ENCODE data around the gene SCAP.
"Not testable (repeated sequence)": the region's sequence is repeated elsewhere in the genome, so short reads cannot be mapped to it uniquely, and the experiment has no call there.

The SCAP gene

GRCh38 chr3:47475570-47476329 lies at the start of gene SCAP:
Gene SCAP (minus strand): TSS chr3:47475941. CDS start chr3:47442993, 32,948 bp downstream.
- DNase-seq = peak; percentile 91 to 92

DNA sequence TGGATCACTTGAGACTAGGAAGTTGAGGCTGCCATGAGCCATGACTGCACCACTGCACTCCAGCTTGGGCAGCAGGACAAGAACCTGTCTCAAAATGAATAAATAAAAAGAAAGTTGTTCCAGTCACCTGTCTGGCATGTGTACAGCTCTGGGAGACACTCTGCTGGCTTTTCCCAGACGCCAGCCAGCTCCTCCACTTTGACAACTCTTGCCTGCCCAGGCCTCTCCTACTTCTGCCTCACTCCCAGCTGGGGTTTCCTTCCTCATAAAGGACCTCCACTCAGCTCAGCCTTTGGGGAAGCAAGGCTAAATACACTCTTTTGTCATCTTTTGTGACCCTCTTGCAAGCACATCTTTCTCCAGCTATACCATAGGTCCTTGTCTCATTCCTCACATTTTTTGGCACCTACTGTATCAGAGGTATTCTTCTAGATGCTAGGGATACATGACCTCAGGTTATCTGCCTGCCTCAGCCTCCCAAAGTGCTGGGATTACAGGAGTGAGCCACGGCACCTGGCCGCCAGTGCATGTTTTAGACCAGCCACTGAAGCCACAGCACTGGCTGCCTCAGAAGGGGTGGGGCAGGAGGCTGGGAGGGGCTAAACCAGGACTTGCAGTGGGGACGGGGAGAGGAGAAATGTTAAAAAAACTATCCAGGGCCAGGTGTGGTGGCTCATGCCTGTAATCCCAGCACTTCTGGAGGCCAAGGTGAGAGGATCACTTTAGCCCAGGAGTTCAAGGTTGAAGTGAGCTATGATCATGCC lies 47.8 kb upstream of the SCAP start:
- no peak for DNase-seq

- peak; percentile 96 to 98 for DNase-seq
Measured at GRCh38 chr3:47522082-47522987, 46.6 kb upstream of the SCAP start.

DNA sequence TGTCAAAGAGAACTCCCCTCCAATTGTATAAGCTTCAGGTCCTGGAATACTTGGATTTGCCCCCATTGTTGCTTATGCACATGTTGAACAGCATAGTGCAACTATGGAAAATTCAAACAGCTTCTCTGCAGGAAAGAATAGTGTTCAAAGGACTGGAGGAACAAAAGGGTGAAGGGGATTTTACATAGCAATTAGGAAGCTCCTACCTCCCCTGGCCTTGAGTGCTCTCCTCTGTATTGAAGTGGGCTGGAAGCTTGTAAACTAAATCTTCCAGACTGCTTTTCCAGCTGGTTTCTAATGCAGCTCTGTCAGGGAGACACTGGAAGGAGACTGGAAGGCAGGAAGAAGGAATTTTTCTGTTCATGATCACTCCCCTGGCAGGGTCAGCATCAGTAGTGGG lies 45.0 kb upstream of the SCAP start:
- DNase-seq = no peak

DNA sequence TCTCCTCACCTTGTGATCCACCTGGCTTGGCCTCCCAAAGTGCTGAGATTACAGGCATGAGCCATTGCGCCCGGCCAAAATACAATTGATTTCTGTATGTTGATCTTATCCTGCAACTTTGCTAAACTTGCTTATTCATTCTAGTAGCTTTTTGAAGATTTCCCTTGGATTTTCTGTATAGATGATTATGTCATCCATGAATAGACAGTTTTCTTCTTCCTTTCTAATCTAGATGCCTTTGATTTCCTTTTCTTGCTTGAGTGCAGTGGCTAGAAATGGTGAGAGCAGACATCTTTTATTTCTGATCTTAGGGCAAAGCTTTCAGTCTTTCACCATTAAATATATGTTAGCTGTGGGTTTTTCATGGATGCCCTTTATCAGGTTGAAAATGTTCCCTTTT lies 42.2 kb upstream of the SCAP start:
- DNase-seq = no peak

DNA sequence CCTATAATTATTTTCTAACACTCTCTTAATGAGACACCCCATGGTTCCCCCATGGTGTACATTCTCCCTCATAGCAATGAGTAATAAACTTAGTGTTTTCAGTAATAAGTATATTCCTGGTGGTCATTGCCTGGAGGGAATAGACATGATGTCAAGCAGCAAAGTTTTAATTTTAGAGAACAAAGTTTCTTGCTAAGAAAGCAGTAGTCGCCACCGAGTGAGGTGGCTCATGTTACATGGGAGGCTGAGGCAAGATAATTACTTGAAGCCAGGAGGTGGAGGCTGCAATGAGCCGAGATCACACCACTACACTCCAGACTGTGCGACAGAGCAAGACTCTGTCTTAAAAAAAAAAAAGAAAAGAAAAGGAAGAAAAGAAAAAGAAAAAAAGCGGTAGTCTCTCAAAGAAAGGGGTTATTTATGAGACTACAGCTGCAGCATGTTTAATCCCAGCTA lies 40.2 kb upstream of the SCAP start:
- no peak for DNase-seq

GRCh38 chr3:47515100-47515499 lies 39.4 kb upstream of the SCAP start:
- DNase-seq = no peak

DNA sequence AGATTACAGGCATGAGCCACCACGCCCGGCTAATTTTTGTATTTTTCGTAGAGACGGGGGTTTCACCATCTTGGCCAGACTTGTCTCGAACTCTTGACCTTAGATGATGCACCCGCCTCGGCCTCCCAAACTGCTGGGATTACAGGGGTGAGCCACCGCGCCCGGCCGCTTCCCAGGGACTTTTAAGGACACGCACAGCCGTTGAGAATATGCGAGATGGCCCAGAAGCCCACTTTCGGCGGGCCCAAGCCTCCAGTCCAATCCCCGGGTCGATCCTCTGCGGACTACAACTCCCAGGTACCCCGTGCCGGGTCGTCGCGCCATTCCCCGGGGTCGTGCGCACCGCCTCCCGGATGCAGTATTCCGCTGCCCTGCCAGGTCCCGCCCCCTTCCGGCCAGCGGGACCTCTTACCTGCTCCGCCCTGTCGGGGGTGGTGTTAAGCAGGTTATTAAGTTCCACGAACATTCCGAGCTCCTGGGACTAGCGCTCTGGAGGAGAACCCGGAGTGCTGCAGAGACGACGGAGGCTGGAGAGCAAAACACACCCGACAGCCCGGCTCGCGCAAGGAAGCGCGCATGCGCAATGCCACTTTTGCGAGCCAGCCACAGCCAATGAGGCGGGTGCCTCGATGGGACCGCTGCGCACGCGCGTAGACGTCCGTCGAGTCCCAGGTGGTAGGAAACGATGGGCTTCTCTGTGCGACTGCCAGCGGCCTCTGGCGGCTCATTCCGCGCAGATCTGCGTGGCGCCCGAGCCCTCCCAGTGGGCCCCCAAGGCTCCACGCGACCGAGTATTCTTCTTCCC lies 37.6 kb upstream of the SCAP start, which contains the start of gene ELP6:
Gene ELP6 (minus strand): TSS at position 588 of the 805 bp plus-strand sequence. CDS start 122 bp downstream, at position 466.
- DNase-seq = peak; percentile 97 to 98

DNA sequence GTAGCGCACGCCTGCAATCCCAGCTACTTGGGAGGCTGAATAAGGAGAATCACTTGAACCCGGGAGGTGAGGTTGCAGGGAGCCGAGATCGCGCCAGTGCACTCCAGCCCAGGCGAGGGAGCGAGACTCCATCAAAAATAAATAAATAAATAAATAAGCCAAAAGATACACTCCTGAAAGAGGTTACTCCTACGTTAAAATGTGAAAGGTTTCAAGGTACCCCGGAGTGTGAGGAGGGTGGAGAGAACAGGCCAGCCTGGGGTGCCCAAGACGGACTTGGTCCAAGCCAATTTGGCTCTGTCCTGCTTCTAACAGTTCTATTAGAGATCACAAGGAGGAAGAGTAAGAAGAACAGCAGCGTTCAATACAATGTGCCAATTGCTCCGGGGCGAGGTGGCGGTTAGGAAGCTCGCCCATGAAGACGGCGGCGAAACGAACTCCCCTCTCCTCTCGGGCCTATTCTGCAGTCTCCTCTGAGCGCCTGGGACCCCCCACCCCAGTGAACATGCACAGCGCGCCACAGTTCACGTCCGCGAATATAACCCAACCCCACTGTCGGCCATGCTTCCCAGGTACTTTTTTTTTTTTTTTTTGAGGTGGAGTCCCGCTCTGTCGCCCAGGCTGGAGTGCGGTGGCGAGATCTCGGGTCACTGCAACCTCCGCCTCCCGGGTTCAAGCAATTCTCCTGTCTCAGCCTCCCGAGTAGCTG lies 36.8 kb upstream of the SCAP start:
- peak; percentile 15 to 38 for DNase-seq

DNA sequence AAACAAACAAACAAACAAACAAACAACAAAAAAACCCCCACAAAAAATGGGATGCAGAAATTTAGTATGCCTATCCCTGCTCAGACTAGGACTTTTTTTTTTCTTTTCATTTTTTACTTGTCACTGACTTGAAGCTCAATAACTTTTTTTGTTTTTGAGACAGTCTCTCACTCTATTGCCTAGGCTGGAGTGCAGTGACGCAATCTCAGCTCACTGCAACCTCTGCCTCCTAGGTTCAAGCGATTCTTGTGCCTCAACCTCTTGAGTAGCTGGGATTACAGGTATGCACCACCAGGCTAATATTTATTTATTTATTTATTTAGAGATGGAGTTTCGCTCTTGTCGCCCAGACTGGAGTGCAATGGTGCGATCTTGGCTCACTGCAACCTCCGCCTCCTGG lies 29.5 kb upstream of the SCAP start:
- DNase-seq = not testable (repeated sequence)

DNA sequence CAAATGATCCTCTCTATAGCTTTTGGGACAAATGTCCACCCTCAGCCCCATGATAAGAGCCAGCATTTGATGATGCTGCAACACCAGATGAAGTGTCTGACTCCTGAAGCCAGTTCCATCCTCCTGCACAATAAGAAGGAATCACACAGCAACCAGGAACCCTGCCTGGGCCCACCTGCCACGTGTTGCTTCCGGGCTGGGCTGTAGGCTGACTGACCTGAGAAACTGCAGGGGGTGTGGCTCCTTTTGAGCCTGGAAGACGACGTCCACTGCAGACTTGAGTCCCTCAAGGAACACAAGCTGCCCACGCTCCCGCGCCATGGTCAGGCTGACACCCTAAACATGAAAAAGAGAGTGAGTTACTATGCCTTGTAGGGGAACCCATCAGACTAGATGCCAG lies 28.4 kb upstream of the SCAP start:
- DNase-seq = no peak

DNA sequence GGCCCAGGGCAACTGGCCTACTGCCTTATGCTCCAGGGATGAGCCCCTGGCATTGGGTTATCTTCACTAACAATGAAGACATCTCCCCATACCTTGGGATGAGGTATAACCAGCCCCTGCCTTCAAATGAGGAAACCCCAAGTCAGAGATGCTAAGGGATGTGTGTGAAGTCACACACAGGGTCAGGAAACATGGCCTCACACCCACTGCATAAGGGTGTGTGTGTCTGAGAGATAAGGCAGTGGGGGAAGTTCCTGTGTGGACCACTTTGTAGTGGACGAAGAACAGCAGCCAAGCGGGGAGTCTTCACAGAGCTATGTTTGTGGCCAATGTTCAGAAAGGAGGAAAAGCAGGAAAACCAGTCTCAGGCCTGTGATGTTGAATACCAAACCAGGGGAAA lies 27.3 kb upstream of the SCAP start:
- DNase-seq = no peak

- no peak for DNase-seq
Measured at GRCh38 chr3:47496892-47497291, 21.2 kb upstream of the SCAP start.

DNA sequence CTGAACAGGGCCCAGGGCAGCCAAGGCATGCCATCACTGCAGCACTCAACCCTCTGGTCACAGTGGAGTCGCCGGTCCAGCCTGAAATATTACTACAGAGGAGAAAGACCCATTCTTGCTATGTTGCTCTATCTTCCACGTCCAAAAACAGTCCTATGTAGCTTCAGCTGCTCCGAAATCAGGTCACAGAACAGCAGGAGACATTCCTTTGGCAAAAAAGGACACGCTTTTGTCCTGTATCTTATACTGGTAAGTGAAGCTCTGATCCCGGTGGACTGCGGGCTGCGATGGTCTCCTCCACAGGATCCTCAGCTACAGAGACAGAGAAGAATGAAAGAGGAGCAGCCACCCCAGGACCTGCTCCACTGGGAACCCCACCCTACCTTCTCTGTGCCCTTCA lies 20.1 kb upstream of the SCAP start:
- no peak for DNase-seq

DNA sequence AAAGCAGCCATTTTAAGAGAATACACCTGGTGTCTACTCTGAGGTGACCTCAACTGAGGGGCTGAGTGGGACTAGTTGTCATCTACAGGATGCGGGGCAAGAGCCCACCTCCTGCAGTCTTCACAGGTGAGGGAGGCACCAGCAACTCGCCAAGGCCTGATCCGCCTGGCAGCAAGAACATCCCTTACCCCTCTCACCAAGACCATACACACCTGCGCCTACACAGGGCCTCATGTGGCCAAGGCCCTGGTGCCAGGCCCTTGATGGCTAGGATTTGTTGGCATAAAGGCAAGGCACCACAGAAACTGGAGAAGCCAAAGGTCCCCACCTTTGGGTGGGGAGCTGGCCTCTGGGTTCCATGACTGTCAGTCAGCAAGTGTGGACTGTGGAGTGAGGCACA lies 19.4 kb upstream of the SCAP start:
- DNase-seq = no peak

- DNase-seq = no peak
Measured at GRCh38 chr3:47491777-47492176, 16.0 kb upstream of the SCAP start.

DNA sequence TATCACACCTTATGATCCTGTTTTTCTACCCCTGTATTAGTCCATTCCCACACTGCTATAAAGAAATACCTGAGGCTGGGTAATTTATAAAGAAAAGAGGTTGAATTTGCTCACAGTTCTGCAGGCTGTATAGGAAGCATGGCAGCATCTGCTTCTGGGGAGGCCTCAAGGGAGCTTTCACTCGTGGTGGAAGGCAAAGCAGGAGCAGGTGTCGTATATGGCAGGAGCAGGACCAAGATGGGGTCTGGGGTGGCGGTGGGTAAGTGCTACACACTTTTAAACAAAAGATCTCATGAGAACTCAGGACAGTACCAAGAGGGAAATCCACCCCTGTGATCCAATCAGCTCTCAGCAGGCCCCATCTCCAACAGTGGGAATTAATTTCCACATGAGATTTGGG lies 15.4 kb upstream of the SCAP start:
- no peak for DNase-seq

- DNase-seq = no peak
Measured at GRCh38 chr3:47487265-47487664, 11.5 kb upstream of the SCAP start.

GRCh38 chr3:47485812-47486211 lies 10.1 kb upstream of the SCAP start:
- no peak for DNase-seq

DNA sequence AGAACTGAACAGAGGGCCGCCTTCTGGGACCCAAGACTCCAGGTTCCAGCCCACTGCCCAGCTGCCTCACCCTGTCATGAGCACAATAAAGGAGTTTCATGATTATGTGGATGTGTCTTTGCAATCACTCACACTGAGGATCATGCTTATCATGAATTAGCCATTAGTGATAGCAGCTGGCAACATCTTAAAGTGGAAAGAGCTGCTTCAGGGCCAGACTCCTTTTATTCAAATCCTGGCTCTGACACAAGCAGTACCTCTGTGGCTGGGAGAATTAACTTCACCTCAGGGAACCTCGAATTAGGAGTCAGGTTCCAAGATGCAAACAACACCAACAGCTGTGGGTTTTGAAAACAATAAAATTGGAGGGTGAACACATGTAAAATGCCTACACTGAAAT lies 6.6 kb upstream of the SCAP start:
- DNase-seq = no peak

DNA sequence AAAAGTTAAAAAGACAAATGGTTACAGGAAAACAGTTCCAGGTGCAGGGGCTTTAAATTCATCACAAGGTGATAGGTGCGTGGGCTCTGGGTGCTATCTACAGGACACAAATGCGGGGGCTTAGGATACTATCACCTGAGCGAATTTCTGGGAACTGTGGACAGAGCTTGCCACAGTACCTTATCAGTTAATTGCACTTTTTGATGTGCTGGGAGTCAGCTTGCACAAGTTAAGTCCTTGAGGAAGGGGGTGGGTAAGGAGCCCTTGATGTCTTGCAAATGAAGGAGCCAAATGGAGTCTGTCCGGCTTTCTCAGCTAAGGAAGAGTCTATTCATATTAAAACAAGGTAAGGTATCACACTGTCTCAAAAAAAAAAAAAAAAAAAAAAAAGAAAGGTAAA lies 6.0 kb upstream of the SCAP start:
- not testable (repeated sequence) for DNase-seq

DNA sequence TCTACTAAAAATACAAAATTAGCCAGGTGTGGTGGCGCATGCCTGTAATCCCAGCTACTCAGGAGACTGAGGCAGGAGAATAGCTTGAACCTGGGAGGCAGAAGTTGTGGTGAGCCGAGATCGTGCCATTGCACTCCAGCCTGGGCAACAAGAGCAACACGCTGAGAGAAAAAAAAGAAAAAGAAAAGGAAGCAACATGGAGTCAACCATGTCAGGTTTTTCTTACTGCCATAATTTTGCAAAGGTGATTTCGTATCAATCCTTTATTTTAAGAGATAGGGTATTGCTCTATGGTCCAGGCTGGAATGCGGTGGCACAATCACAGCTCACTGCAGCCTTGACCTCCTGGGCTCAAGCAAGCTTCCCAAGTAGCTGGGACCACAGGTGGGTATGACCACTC lies 4.5 kb upstream of the SCAP start:
- not testable (repeated sequence) for DNase-seq
